Upper lobe of right lung (tissue), 1 donor: ENCODE measurements around the gene PADI3. TPM values are rescaled to one million over a fixed set of nuclear protein-coding genes. Genes with fewer than 3 reads are reported as not detected.

Experiments used
- ATAC-seq: fragments of 200-7000 bp; cut with Tn5 transposase; one replicate; pipeline ENCODE4 v1.9.1; 2020; ENCODE audit warnings: mild to moderate bottlenecking, moderate library complexity
- DNase-seq: peaks from one replicate; pipeline ENCODE4 v3.0.0-alpha.2; 2020
- H3K27ac ChIP-seq: fragments of 200-600 bp; one replicate; pipeline ENCODE4 v1.8.0; 2022
- H3K27me3 ChIP-seq: fragments of 200-600 bp; one replicate; pipeline ENCODE4 v1.8.0; 2022; ENCODE audit warnings: mild to moderate bottlenecking
- H3K36me3 ChIP-seq: fragments of 200-600 bp; one replicate; pipeline ENCODE4 v1.8.0; 2022
- H3K4me1 ChIP-seq: fragments of 200-600 bp; one replicate; pipeline ENCODE4 v1.8.0; 2022
- H3K4me3 ChIP-seq: fragments of 200-600 bp; one replicate; pipeline ENCODE4 v1.8.0; 2022; ENCODE audit warnings: mild to moderate bottlenecking
- H3K9me3 ChIP-seq: fragments of 200-600 bp; one replicate; pipeline ENCODE4 v1.8.0; 2022
- CTCF ChIP-seq: fragments of 200-600 bp; IDR thresholded peaks from one replicate; pipeline ENCODE4 v1.8.0; 2022; ENCODE audit warnings: antibody characterized with exemption
- intact Hi-C: fragments of 100-400 bp; cut with DNase I; formaldehyde crosslinking; loops from one replicate; pipeline ENCODE4 v1.11.0; 2022
- total RNA-seq: library from RNA; stranded (reverse); fragmentation: NEBNext Ultra II Directional; extraction: Animal tissue kit (Norgen Biotek cat#: 25700); gene quantifications from one replicate; pipeline ENCODE4 v1.2.1, GENCODE V29; 2021
- donor health status: DM: no; HTN: yes; CAD: no; lungs with severe emphysema.

Gene PADI3
- total RNA-seq, 1 donor from 2014 or later: not detected

GRCh38 chr1:17225140-17225539 lies 23.8 kb upstream of the PADI3 start:
- no peak for ATAC-seq
- H3K36me3 ChIP-seq: no peaks in the 10 kb centered on the region
- H3K9me3 ChIP-seq: no peaks in the 10 kb centered on the region
- H3K27me3 ChIP-seq: no peaks in the 10 kb centered on the region
- no peak for DNase-seq
- H3K27ac ChIP-seq: no peak overlapping the region
- intact Hi-C loops: no loop called here
- no peaks in the 10 kb centered on the region for H3K4me1 ChIP-seq
- TF ChIP-seq CTCF: no peak
- H3K4me3 ChIP-seq: no peak overlapping the region

GRCh38 chr1:17227358-17227915 lies 21.5 kb upstream of the PADI3 start:
- Histone ChIP-seq H3K27ac (no peak overlapping the region), H3K27me3 (no peaks in the 10 kb centered on the region), H3K4me3 (no peak overlapping the region), H3K36me3 (no peaks in the 10 kb centered on the region), H3K9me3 (no peaks in the 10 kb centered on the region), H3K4me1 (no peaks in the 10 kb centered on the region)
- intact Hi-C loops: no loop called here
- TF ChIP-seq CTCF: no peak
- DNase-seq (no peak), ATAC-seq (no peak)

- TF ChIP-seq CTCF: no peak
- ATAC-seq: no peak
- Histone ChIP-seq H3K27me3 (no peaks in the 10 kb centered on the region), H3K4me3 (no peak overlapping the region), H3K9me3 (no peaks in the 10 kb centered on the region), H3K27ac (no peak overlapping the region), H3K36me3 (no peaks in the 10 kb centered on the region), H3K4me1 (no peaks in the 10 kb centered on the region)
- DNase-seq: no peak
- intact Hi-C loops: no loop called here
These were observed 20.3 kb upstream of the PADI3 start for GRCh38 chr1:17228619-17229018.

GRCh38 chr1:17229379-17229778 lies 19.5 kb upstream of the PADI3 start:
- intact Hi-C loops: no loop called here
- no peaks in the 10 kb centered on the region for H3K36me3 ChIP-seq
- H3K4me1 ChIP-seq: no peaks in the 10 kb centered on the region
- H3K4me3 ChIP-seq: no peak overlapping the region
- ATAC-seq (no peak), DNase-seq (no peak)
- H3K27me3 ChIP-seq: no peaks in the 10 kb centered on the region
- no peaks in the 10 kb centered on the region for H3K9me3 ChIP-seq
- no peak overlapping the region for H3K27ac ChIP-seq
- TF ChIP-seq CTCF: no peak

- no peaks in the 10 kb centered on the region for H3K4me1 ChIP-seq
- TF ChIP-seq CTCF: no peak
- H3K4me3 ChIP-seq: no peak overlapping the region
- H3K27ac ChIP-seq: no peak overlapping the region
- H3K27me3 ChIP-seq: no peaks in the 10 kb centered on the region
- intact Hi-C loops: no loop called here
- no peak for DNase-seq
- H3K36me3 ChIP-seq: no peaks in the 10 kb centered on the region
- no peak for ATAC-seq
- no peaks in the 10 kb centered on the region for H3K9me3 ChIP-seq
These were observed 18.8 kb upstream of the PADI3 start for GRCh38 chr1:17230106-17230505.
